ENCODE measurements around the gene PRKN. TPM values are rescaled to one million over a fixed set of nuclear protein-coding genes. Genes with fewer than 3 reads are reported as not detected.

Gene PRKN
- total and polyA plus RNA-seq, 9 of the 15 experiments (the other 6 are each of a cell fraction or from before 2014, with no cell fraction given) = 0.03 to 0.96 (median 0.15) TPM; not detected in 2

DNA sequence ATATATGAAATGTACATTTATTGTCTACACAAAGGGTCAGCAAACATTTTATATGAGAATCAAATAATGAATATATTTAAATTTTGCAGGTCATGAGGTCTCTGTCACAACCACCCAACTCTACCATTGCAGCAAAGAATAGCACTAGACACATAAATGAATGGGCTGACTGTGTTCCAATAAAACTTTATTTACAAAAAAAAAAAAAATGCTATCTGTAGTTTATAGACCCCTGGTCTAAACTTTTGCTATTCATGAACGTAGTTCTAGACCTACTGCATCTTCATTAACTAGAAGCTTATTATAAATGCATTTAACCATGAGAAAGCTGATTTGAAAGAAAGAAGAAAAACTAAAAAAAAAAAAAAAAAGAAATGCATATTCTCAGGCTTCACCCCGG lies 842.8 kb downstream of the PRKN start:
- DNase-seq (ENCODE audit: extremely low read depth in 1 of 4, low spot score in 3 of 4) (no peak), FAIRE-seq (no peak), ATAC-seq (no peak)
- no TSS peak for BruUV-seq (replicated peaks)
- POLR2A ChIA-PET = interaction anchor here (0.8 kb wide), 1 partner anchor 329 kb away, joined by 3 read pairs; no protein-coding TSS in a partner anchor
- CTCF ChIA-PET (ENCODE audit: low intra/inter-chr PET ratio) = no interaction called here
- H3K9me3 ChIP-seq (replicated peaks; ENCODE audit: control insufficient read depth, insufficient read depth, low read depth, low read length) = no peaks in the 10 kb centered on the region
- 4% methylated on average over 2 of the region's 2 CpGs for WGBS (ENCODE audit: insufficient coverage, low coverage, missing lambda C conversion rate)
- H3K4me3 ChIP-seq = no peak overlapping the region
- no peak overlapping the region for H3K9ac ChIP-seq (ENCODE audit: insufficient read depth in 1 of 2, low read depth in 2 of 2, low read length in 2 of 2)
- peaks cover 3 to 9% of the 10 kb centered on the region in 2 experiments; a peak in 3 of 5 replicates for H3K27me3 ChIP-seq (ENCODE audit: control insufficient read depth in 2 of 2, insufficient read depth in 2 of 2, low read length in 2 of 2)
- H3K4me1 ChIP-seq (replicated peaks in 1 of 2; ENCODE audit: control insufficient read depth in 2 of 2, insufficient read depth in 2 of 2, low read length in 2 of 2) = no peaks in the 10 kb centered on the region; a peak in 1 of 5 replicates
- no peaks in the 10 kb centered on the region for H3K9me1 ChIP-seq (ENCODE audit: control insufficient read depth, insufficient read depth, low read length)
- H3K27ac ChIP-seq (ENCODE audit: extremely low read depth, low read depth, low read length) = no peak overlapping the region
- H3K4me2 ChIP-seq (ENCODE audit: insufficient read depth, low read length) = no peak overlapping the region
- no peaks in the 10 kb centered on the region for H3K36me3 ChIP-seq (ENCODE audit: control insufficient read depth, insufficient read depth, low read length)
- TF ChIP-seq, protein P1, sequence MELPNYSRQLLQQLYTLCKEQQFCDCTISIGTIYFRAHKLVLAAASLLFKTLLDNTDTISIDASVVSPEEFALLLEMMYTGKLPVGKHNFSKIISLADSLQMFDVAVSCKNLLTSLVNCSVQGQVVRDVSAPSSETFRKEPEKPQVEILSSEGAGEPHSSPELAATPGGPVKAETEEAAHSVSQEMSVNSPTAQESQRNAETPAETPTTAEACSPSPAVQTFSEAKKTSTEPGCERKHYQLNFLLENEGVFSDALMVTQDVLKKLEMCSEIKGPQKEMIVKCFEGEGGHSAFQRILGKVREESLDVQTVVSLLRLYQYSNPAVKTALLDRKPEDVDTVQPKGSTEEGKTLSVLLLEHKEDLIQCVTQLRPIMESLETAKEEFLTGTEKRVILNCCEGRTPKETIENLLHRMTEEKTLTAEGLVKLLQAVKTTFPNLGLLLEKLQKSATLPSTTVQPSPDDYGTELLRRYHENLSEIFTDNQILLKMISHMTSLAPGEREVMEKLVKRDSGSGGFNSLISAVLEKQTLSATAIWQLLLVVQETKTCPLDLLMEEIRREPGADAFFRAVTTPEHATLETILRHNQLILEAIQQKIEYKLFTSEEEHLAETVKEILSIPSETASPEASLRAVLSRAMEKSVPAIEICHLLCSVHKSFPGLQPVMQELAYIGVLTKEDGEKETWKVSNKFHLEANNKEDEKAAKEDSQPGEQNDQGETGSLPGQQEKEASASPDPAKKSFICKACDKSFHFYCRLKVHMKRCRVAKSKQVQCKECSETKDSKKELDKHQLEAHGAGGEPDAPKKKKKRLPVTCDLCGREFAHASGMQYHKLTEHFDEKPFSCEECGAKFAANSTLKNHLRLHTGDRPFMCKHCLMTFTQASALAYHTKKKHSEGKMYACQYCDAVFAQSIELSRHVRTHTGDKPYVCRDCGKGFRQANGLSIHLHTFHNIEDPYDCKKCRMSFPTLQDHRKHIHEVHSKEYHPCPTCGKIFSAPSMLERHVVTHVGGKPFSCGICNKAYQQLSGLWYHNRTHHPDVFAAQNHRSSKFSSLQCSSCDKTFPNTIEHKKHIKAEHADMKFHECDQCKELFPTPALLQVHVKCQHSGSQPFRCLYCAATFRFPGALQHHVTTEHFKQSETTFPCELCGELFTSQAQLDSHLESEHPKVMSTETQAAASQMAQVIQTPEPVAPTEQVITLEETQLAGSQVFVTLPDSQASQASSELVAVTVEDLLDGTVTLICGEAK (IDR thresholded peaks at IDR 0.05) = peak; percentile 80
- TF ChIP-seq, protein P1 (CRISPR knock-in tag; IDR thresholded peaks at IDR 0.05) = no peak
- peak; percentile 20; the same call in 1 of the 2 replicates for TF ChIP-seq ZNF384 (IDR thresholded peaks at IDR 0.05; ENCODE audit: low read depth, low read length)
- TF ChIP-seq, protein P2, sequence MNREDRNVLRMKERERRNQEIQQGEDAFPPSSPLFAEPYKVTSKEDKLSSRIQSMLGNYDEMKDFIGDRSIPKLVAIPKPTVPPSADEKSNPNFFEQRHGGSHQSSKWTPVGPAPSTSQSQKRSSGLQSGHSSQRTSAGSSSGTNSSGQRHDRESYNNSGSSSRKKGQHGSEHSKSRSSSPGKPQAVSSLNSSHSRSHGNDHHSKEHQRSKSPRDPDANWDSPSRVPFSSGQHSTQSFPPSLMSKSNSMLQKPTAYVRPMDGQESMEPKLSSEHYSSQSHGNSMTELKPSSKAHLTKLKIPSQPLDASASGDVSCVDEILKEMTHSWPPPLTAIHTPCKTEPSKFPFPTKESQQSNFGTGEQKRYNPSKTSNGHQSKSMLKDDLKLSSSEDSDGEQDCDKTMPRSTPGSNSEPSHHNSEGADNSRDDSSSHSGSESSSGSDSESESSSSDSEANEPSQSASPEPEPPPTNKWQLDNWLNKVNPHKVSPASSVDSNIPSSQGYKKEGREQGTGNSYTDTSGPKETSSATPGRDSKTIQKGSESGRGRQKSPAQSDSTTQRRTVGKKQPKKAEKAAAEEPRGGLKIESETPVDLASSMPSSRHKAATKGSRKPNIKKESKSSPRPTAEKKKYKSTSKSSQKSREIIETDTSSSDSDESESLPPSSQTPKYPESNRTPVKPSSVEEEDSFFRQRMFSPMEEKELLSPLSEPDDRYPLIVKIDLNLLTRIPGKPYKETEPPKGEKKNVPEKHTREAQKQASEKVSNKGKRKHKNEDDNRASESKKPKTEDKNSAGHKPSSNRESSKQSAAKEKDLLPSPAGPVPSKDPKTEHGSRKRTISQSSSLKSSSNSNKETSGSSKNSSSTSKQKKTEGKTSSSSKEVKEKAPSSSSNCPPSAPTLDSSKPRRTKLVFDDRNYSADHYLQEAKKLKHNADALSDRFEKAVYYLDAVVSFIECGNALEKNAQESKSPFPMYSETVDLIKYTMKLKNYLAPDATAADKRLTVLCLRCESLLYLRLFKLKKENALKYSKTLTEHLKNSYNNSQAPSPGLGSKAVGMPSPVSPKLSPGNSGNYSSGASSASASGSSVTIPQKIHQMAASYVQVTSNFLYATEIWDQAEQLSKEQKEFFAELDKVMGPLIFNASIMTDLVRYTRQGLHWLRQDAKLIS (CRISPR knock-in tag; IDR thresholded peaks at IDR 0.05) = no peak
- in situ Hi-C loops (cut with MboI) = no loop called here
- H2AFZ ChIP-seq (ENCODE audit: low read depth, low read length) = no peak overlapping the region
- intact Hi-C loops (cut with micrococcal nuclease) = no loop called here
- H3K79me2 ChIP-seq (ENCODE audit: control insufficient read depth, insufficient read depth, low read length) = no peaks in the 10 kb centered on the region
- H4K20me1 ChIP-seq (replicated peaks; ENCODE audit: control insufficient read depth, insufficient read depth, low read length) = no peaks in the 10 kb centered on the region
